NCI-H1694 (cell line): Measurements from ENCODE around the gene CNKSR2.

ENCODE experiments used
- DNase-seq: peaks from one replicate; lab custom pipeline; 2025; lab: John Stamatoyannopoulos, UW

The CNKSR2 gene

GRCh38 chrX:21674430-21675186 is 300.4 kb downstream of the CNKSR2 start:
- DNase-seq, result no peak

GRCh38 chrX:21675931-21676330 is 301.7 kb downstream of the CNKSR2 start:
- no peak for DNase-seq

- no peak for DNase-seq
Observed at GRCh38 chrX:21678048-21678612, 303.9 kb downstream of the CNKSR2 start.

GRCh38 chrX:21683941-21684340 is 309.7 kb downstream of the CNKSR2 start:
- DNase-seq, result no peak

- DNase-seq, result no peak
Observed at GRCh38 chrX:21691512-21692018, 317.3 kb downstream of the CNKSR2 start.

GRCh38 chrX:21698272-21698671 is 324.1 kb downstream of the CNKSR2 start:
- DNase-seq, result no peak

GRCh38 chrX:21699136-21699535 is 324.9 kb downstream of the CNKSR2 start:
- no peak for DNase-seq

- no peak for DNase-seq
Observed at GRCh38 chrX:21700275-21700674, 326.1 kb downstream of the CNKSR2 start.

- no peak for DNase-seq
Observed at GRCh38 chrX:21700967-21701366, 326.7 kb downstream of the CNKSR2 start.

- DNase-seq, result no peak
Observed at GRCh38 chrX:21702725-21703124, 328.5 kb downstream of the CNKSR2 start.
